GM18502 (cell line): ENCODE measurements around the gene DLGAP4.

ENCODE experiments used
- ATAC-seq: cut with Tn5 transposase; IDR thresholded peaks from one replicate; pipeline ENCODE4 v1.9.1; 2021; ENCODE audit warnings: mild to moderate bottlenecking; ENCODE audit not compliant: unreplicated experiment, poor library complexity

Gene DLGAP4

GRCh38 chr20:36320898-36321695 lies 15.0 kb downstream of the DLGAP4 start:
- ATAC-seq: no peak

- ATAC-seq: no peak
Observed at GRCh38 chr20:36322131-36322530, 16.0 kb downstream of the DLGAP4 start.

GRCh38 chr20:36330091-36330490 lies 24.0 kb downstream of the DLGAP4 start:
- no peak for ATAC-seq

- ATAC-seq: no peak
Observed at GRCh38 chr20:36331209-36331608, 25.1 kb downstream of the DLGAP4 start.

DNA sequence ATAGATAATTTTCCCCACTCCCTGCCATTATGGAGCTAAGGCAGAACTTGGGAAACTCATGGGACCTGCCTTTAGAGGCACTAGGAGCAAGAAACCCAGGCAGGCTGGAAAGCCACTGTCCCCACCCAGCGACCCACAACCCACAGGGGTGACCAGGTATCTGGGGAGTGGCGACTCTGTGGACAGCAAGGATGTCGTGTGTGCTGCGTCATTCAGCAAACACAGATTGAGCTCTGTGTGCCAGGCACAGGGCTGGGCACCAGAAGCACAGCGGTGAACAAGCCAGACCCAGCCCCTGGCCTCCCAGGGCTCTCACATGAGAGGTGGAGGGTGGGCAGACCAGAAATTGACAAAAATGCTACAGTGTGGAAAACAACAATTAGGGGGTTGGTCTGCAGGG lies 27.7 kb downstream of the DLGAP4 start:
- no peak for ATAC-seq

DNA sequence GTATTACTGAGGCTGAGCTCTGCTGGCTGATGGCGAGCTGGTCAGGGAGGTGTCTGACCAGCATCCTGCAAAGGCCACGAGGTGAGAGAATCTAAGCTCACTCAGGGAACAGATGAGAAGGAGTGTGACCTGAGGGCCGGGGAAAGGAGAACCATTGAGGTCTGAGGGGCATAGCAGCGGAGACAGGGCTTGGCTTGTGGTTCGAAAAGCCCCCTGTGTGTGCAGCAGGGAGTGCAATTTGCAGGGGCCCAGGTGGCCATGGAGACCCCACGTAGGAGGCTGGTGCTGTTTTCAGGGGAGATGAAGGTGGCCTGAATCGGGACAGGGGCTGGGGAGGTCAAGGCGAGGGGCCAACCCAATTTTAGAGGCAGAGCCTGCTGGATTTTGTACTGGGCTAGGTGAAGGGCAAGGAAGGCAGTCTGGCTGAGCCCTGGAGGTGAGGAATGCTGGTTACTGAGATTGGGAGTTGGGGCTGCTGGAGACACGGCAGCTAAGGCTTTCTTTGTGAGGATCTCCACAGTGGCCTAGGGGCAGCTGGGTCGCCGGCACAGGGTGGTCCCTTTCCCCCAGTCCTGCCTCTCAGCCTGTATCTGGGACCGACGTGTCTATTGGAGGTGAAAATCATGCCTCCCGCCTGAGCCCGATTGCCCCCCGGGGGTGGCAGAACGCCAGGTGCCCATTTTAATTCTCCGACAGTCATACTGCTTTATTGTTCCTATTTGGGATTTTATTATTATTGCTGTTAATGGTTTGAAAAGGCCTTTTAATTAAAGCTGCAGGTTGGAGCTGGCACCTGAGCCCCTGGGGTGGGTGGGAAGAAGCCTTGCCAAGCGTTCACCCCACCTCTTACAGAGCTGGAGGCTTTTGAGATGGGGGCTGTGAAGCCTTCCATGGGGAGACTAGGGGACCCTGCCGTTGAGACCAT lies 28.4 kb downstream of the DLGAP4 start:
- no peak for ATAC-seq

- no peak for ATAC-seq
Observed at GRCh38 chr20:36335206-36335870, 29.2 kb downstream of the DLGAP4 start.

DNA sequence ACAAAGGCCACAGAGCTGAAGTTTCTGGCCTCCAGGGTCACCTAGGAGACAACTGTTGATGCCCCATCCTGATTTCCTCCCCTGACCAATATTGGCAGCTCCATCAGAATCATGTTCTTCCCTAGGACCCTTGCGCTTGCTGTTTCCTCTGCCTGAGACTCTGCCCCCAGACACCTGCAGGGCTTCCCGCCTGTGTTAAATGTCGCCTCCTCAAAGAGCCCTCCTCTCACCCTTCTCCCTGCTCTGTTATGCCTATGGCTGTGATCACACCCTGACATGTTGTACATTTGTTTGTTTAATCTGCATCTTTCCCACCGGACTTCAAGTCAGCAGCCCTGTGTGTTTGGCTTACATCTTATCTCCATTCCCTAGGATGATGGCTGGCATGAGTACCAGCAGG lies 30.1 kb downstream of the DLGAP4 start:
- no peak for ATAC-seq

GRCh38 chr20:36336954-36337704 lies 31.0 kb downstream of the DLGAP4 start:
- ATAC-seq: no peak

GRCh38 chr20:36337886-36338285 lies 31.7 kb downstream of the DLGAP4 start:
- no peak for ATAC-seq

GRCh38 chr20:36339646-36340592 lies 33.8 kb downstream of the DLGAP4 start:
- no peak for ATAC-seq

GRCh38 chr20:36340593-36340990 lies 34.5 kb downstream of the DLGAP4 start:
- ATAC-seq: no peak

GRCh38 chr20:36341331-36342020 lies 35.3 kb downstream of the DLGAP4 start:
- ATAC-seq: no peak

GRCh38 chr20:36342331-36343120 lies 36.4 kb downstream of the DLGAP4 start:
- ATAC-seq: no peak

DNA sequence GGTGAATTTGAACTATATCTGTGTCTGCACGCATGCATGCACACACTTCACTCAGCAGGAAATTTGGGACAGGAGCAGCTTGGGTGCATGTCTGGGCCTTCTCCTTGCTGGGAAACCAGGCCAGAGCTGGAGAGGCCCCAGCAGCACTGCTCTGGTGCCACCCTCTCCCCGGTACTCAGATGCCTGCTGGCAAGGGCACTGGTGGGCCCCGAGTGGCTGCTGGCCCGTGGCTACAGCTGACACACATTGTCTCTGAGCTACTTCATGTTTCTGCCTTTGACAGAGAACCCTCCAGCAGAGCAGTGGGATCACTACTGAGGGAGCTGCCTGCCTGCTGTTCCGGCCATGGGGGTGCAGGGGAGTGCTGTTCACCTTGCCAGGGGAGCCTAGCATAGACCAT lies 37.5 kb downstream of the DLGAP4 start:
- no peak for ATAC-seq

GRCh38 chr20:36344517-36345132 lies 38.5 kb downstream of the DLGAP4 start:
- no peak for ATAC-seq

GRCh38 chr20:36346256-36346655 lies 40.1 kb downstream of the DLGAP4 start:
- no peak for ATAC-seq
